ENCODE results near the gene KLF13.

DNA sequence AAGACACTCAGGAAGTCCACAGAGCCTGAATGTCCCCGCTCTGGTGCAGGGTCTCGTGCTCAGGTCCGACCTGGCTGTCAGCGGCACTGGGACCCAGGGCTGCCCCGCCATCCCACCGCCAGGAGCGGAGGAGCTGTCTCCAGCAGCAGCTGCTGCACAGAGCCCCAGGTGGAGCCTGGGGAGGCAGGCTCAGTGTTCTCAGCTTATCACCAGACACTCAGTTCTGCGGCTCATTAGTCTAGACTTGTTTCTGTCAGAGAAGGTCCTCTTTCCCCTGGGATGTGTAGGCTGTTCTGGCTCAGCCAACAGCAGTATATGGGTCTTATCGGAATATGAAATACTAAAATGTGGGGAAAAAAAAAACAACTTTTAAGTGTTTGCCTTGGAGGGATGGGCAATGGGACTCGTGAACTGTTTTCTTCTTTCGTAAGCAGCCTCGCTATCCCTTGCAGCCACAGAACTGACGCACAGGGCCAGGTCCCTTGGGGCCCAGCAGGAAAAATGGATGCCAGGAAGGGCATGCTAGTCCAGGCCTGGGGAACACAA lies 75.9 kb downstream of the KLF13 start:
- TF ChIP-seq, protein P1, sequence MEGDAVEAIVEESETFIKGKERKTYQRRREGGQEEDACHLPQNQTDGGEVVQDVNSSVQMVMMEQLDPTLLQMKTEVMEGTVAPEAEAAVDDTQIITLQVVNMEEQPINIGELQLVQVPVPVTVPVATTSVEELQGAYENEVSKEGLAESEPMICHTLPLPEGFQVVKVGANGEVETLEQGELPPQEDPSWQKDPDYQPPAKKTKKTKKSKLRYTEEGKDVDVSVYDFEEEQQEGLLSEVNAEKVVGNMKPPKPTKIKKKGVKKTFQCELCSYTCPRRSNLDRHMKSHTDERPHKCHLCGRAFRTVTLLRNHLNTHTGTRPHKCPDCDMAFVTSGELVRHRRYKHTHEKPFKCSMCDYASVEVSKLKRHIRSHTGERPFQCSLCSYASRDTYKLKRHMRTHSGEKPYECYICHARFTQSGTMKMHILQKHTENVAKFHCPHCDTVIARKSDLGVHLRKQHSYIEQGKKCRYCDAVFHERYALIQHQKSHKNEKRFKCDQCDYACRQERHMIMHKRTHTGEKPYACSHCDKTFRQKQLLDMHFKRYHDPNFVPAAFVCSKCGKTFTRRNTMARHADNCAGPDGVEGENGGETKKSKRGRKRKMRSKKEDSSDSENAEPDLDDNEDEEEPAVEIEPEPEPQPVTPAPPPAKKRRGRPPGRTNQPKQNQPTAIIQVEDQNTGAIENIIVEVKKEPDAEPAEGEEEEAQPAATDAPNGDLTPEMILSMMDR (IDR thresholded peaks at IDR 0.05): no peak
- TF ChIP-seq POLR2AphosphoS5 (IDR thresholded peaks at IDR 0.05; ENCODE audit: low read depth, low read length): no peak
- TF ChIP-seq, protein P2, sequence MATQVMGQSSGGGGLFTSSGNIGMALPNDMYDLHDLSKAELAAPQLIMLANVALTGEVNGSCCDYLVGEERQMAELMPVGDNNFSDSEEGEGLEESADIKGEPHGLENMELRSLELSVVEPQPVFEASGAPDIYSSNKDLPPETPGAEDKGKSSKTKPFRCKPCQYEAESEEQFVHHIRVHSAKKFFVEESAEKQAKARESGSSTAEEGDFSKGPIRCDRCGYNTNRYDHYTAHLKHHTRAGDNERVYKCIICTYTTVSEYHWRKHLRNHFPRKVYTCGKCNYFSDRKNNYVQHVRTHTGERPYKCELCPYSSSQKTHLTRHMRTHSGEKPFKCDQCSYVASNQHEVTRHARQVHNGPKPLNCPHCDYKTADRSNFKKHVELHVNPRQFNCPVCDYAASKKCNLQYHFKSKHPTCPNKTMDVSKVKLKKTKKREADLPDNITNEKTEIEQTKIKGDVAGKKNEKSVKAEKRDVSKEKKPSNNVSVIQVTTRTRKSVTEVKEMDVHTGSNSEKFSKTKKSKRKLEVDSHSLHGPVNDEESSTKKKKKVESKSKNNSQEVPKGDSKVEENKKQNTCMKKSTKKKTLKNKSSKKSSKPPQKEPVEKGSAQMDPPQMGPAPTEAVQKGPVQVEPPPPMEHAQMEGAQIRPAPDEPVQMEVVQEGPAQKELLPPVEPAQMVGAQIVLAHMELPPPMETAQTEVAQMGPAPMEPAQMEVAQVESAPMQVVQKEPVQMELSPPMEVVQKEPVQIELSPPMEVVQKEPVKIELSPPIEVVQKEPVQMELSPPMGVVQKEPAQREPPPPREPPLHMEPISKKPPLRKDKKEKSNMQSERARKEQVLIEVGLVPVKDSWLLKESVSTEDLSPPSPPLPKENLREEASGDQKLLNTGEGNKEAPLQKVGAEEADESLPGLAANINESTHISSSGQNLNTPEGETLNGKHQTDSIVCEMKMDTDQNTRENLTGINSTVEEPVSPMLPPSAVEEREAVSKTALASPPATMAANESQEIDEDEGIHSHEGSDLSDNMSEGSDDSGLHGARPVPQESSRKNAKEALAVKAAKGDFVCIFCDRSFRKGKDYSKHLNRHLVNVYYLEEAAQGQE (IDR thresholded peaks at IDR 0.05; ENCODE audit: insufficient read depth in 1 of 2, low read depth in 2 of 2, low read length in 1 of 2): no peak
- no peak for TF ChIP-seq TCF7L2 (IDR thresholded peaks at IDR 0.05; ENCODE audit: low read depth, low read length)
- no peak for TF ChIP-seq SIN3A (IDR thresholded peaks at IDR 0.05; ENCODE audit: borderline replicate concordance, insufficient read depth, low read depth, low read length)
